NCI-H2107 treated with DMSO at 0.1 percent for 48 hours (cell line): ENCODE measurements around the gene B4GALT2.

Experiments used
- DNase-seq: peaks from one replicate; lab custom pipeline; 2025; ENCODE audit not compliant: unreplicated experiment; lab: John Stamatoyannopoulos, UW

B4GALT2 gene

GRCh38 chr1:44027320-44027719, 48.3 kb downstream of the B4GALT2 start:
- DNase-seq, result no peak

GRCh38 chr1:44029260-44029910, 50.4 kb downstream of the B4GALT2 start:
- DNase-seq, result peak; percentile 76

- DNase-seq, result peak; percentile 79
These were observed 51.0 kb downstream of the B4GALT2 start for GRCh38 chr1:44029911-44030604.

- DNase-seq, result no peak
These were observed 51.7 kb downstream of the B4GALT2 start for GRCh38 chr1:44030605-44031251.

- DNase-seq, result peak; percentile 54
These were observed 52.5 kb downstream of the B4GALT2 start, which contains the start of gene SLC6A9 for GRCh38 chr1:44031252-44032169. SLC6A9 (minus strand) TSS chr1:44031462; CDS start chr1:44024277, 7,185 bp downstream.

GRCh38 chr1:44032170-44032790, 53.3 kb downstream of the B4GALT2 start:
- DNase-seq, result no peak

GRCh38 chr1:44033041-44033575, 54.1 kb downstream of the B4GALT2 start:
- DNase-seq, result no peak

GRCh38 chr1:44033756-44034155, 54.7 kb downstream of the B4GALT2 start:
- no peak for DNase-seq

- no peak for DNase-seq
These were observed 55.4 kb downstream of the B4GALT2 start for GRCh38 chr1:44034423-44034822.

GRCh38 chr1:44034976-44035716, 56.1 kb downstream of the B4GALT2 start:
- DNase-seq, result no peak

GRCh38 chr1:44035726-44036408, 56.9 kb downstream of the B4GALT2 start:
- DNase-seq, result no peak

GRCh38 chr1:44036409-44037139, 57.6 kb downstream of the B4GALT2 start:
- peak; percentile 57 for DNase-seq

- no peak for DNase-seq
These were observed 58.1 kb downstream of the B4GALT2 start for GRCh38 chr1:44037154-44037553.

GRCh38 chr1:44038876-44039657, 60.1 kb downstream of the B4GALT2 start:
- no peak for DNase-seq

GRCh38 chr1:44040418-44040817, 61.4 kb downstream of the B4GALT2 start:
- DNase-seq, result no peak
